PC-3 (cell line): ENCODE measurements around the gene RFTN1. TPM values are rescaled to one million over a fixed set of nuclear protein-coding genes. Genes with fewer than 3 reads are reported as not detected.

ENCODE experiments used
- ATAC-seq: fragments of 200-7000 bp; cut with Tn5 transposase; 2 replicates; pipeline ENCODE4 v1.9.1; 2020; ENCODE audit warnings: mild to moderate bottlenecking, moderate library complexity
- BruUV-seq: library from RNA; stranded (reverse); fragments of 400-500 nt; replicated peaks from 2 replicates; lab custom pipeline; 2021; lab: Mats Ljungman, UMichigan
- CTCF ChIA-PET: fragments of 300-600 bp; sonication (Branson Sonifier 250); formaldehyde crosslinking; loops from one replicate; lab custom pipeline; 2022; ENCODE audit warnings: antibody characterized with exemption; lab: Charles Lee
- POLR2A ChIA-PET: fragments of 300-600 bp; sonication (Branson Sonifier 250); formaldehyde crosslinking; loops from one replicate; lab custom pipeline; 2022; ENCODE audit warnings: antibody characterized with exemption; ENCODE audit not compliant: unreplicated experiment; lab: Charles Lee
- DNase-seq: peaks from one replicate; pipeline ENCODE4 v3.0.0-alpha.2; 2015
- H2AFZ ChIP-seq: fragments of 300-600 bp; sonication (generic); 2 replicates; pipeline ENCODE4 v1.6.0; 2016; ENCODE audit warnings: antibody characterized with exemption, low read length
- H3F3A ChIP-seq: fragments of 300-600 bp; sonication (generic); one replicate; pipeline ENCODE4 v1.6.0; 2017; ENCODE audit warnings: antibody characterized with exemption, low read length, control low read depth, mild to moderate bottlenecking; ENCODE audit not compliant: unreplicated experiment
- H3K27ac ChIP-seq: fragments of 300-600 bp; sonication (generic); 2 replicates; pipeline ENCODE4 v1.5.1; 2016; ENCODE audit warnings: mild to moderate bottlenecking, low read length
- H3K27me3 ChIP-seq: fragments of 300-600 bp; sonication (generic); 2 replicates; pipeline ENCODE4 v1.6.1; 2016; ENCODE audit warnings: low read length, mixed read lengths
- H3K36me3 ChIP-seq: fragments of 300-600 bp; sonication (generic); 2 replicates; pipeline ENCODE4 v1.6.1; 2016; ENCODE audit warnings: low read depth, mixed run types, low read length, mixed read lengths
- H3K4me1 ChIP-seq: fragments of 300-600 bp; sonication (generic); 2 replicates; pipeline ENCODE4 v1.5.1; 2016; ENCODE audit warnings: low read length; ENCODE audit not compliant: insufficient read depth
- H3K4me2 ChIP-seq: fragments of 300-600 bp; sonication (generic); 2 replicates; pipeline ENCODE4 v1.6.0; 2016; ENCODE audit warnings: low read length
- H3K4me3 ChIP-seq: fragments of 300-600 bp; sonication (generic); 2 replicates; pipeline ENCODE4 v1.5.1; 2016; ENCODE audit warnings: mild to moderate bottlenecking, low read length, mixed read lengths
- H3K79me2 ChIP-seq: fragments of 300-600 bp; sonication (generic); 2 replicates; pipeline ENCODE4 v1.6.1; 2017; ENCODE audit warnings: low read length, mixed read lengths
- H3K9ac ChIP-seq: fragments of 300-600 bp; sonication (generic); 2 replicates; pipeline ENCODE4 v1.6.0; 2016; ENCODE audit warnings: mild to moderate bottlenecking, low read length
- H3K9me2 ChIP-seq: fragments of 300-600 bp; sonication (generic); replicated peaks from 2 replicates; pipeline ENCODE4 v1.6.1; 2016; ENCODE audit warnings: mixed run types, low read length, mixed read lengths
- H3K9me3 ChIP-seq: fragments of 300-600 bp; sonication (generic); 2 replicates; pipeline ENCODE4 v1.6.1; 2016; ENCODE audit warnings: low read length, mixed read lengths
- H4K20me1 ChIP-seq: fragments of 300-600 bp; sonication (generic); 2 replicates; pipeline ENCODE4 v1.6.1; 2016; ENCODE audit warnings: low read length, mixed read lengths
- EZH2 ChIP-seq: fragments of 300-600 bp; sonication (generic); IDR thresholded peaks from one replicate; pipeline ENCODE4 v1.6.1; 2017; ENCODE audit warnings: antibody characterized with exemption, mild to moderate bottlenecking, low read length; ENCODE audit not compliant: unreplicated experiment
- EZH2phosphoT487 ChIP-seq: fragments of 300-600 bp; sonication (generic); IDR thresholded peaks from 2 replicates; pipeline ENCODE4 v1.6.1; 2018; ENCODE audit warnings: mild to moderate bottlenecking, antibody characterized with exemption, low read length, borderline replicate concordance
- intact Hi-C: fragments of 100-400 bp; cut with micrococcal nuclease; formaldehyde crosslinking; loops from 2 replicates; pipeline ENCODE4 v1.9.0; 2023
- total RNA-seq: library from RNA; depleted of rRNA; stranded (reverse); fragments of >200 nt; gene quantifications from 2 replicates; pipeline ENCODE4 v1.2.3, GENCODE V29; 2014
- TF ChIP-seq, protein P1 (sequence below): fragments of 300-600 bp; sonication (generic); conservative IDR thresholded peaks from 2 replicates; pipeline ENCODE4 v1.5.1; 2017; ENCODE audit warnings: antibody characterized with exemption, low read depth, mild to moderate bottlenecking, low read length

RFTN1 gene
- total RNA-seq, 1 experiment from 2014 or later = 9.7 TPM

DNA sequence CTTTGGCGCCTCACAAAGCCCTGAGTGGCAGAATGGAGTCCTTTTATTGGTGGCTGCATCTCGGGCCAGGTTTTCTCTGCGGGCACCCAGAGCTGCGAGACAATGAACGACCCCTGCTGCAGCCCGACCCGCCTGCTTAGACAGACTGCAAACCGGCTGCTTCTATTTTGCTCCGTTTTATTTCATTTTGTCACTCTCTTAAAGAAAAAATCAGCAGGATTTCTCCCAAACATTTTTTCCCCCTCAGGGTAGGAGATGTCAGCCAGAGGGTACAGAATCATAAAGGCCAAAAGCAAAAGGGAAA lies 183.7 kb downstream of the RFTN1 start:
- H3K9me2 ChIP-seq = no peaks in the 10 kb centered on the region
- no peak for DNase-seq
- H3K27me3 ChIP-seq = no peaks in the 10 kb centered on the region
- H3K36me3 ChIP-seq = peaks cover 22% of the 10 kb centered on the region
- no peaks in the 10 kb centered on the region for H3K4me1 ChIP-seq
- H3K9ac ChIP-seq = no peak overlapping the region
- H3K27ac ChIP-seq = no peak overlapping the region
- no peaks in the 10 kb centered on the region for H4K20me1 ChIP-seq
- POLR2A ChIA-PET = no interaction called here
- H3F3A ChIP-seq = no peaks in the 10 kb centered on the region
- H3K79me2 ChIP-seq = no peaks in the 10 kb centered on the region
- intact Hi-C loops = no loop called here
- no peak for TF ChIP-seq EZH2
- no peak for TF ChIP-seq EZH2phosphoT487
- TF ChIP-seq, protein P1, sequence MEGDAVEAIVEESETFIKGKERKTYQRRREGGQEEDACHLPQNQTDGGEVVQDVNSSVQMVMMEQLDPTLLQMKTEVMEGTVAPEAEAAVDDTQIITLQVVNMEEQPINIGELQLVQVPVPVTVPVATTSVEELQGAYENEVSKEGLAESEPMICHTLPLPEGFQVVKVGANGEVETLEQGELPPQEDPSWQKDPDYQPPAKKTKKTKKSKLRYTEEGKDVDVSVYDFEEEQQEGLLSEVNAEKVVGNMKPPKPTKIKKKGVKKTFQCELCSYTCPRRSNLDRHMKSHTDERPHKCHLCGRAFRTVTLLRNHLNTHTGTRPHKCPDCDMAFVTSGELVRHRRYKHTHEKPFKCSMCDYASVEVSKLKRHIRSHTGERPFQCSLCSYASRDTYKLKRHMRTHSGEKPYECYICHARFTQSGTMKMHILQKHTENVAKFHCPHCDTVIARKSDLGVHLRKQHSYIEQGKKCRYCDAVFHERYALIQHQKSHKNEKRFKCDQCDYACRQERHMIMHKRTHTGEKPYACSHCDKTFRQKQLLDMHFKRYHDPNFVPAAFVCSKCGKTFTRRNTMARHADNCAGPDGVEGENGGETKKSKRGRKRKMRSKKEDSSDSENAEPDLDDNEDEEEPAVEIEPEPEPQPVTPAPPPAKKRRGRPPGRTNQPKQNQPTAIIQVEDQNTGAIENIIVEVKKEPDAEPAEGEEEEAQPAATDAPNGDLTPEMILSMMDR = no peak
- CTCF ChIA-PET = no interaction called here
- H3K4me3 ChIP-seq = no peak overlapping the region
- ATAC-seq = no peak
- H3K4me2 ChIP-seq = no peak overlapping the region
- BruUV-seq = no TSS peak
- no peak overlapping the region for H2AFZ ChIP-seq
- no peaks in the 10 kb centered on the region for H3K9me3 ChIP-seq

- Histone ChIP-seq H3K4me2 (no peak overlapping the region), H3F3A (no peaks in the 10 kb centered on the region), H4K20me1 (no peaks in the 10 kb centered on the region), H3K27ac (no peak overlapping the region), H2AFZ (no peak overlapping the region), H3K79me2 (no peaks in the 10 kb centered on the region), H3K36me3 (peaks cover 19% of the 10 kb centered on the region), H3K4me1 (no peaks in the 10 kb centered on the region), H3K9me2 (no peaks in the 10 kb centered on the region), H3K9ac (no peak overlapping the region), H3K27me3 (no peaks in the 10 kb centered on the region), H3K9me3 (no peaks in the 10 kb centered on the region), H3K4me3 (no peak overlapping the region)
- TF ChIP-seq, protein P1 = no peak
- TF ChIP-seq EZH2 (no peak), EZH2phosphoT487 (no peak)
- intact Hi-C loops = no loop called here
- no peak for DNase-seq
- no peak for ATAC-seq
- POLR2A ChIA-PET = no interaction called here
- CTCF ChIA-PET = no interaction called here
- BruUV-seq = no TSS peak
Observed at GRCh38 chr3:16329036-16329825, 184.3 kb downstream of the RFTN1 start.

GRCh38 chr3:16328124-16328523 lies 185.4 kb downstream of the RFTN1 start:
- no peaks in the 10 kb centered on the region for H3K9me3 ChIP-seq
- DNase-seq = no peak
- TF ChIP-seq, protein P1 = no peak
- TF ChIP-seq EZH2 (no peak), EZH2phosphoT487 (no peak)
- no peaks in the 10 kb centered on the region for H3F3A ChIP-seq
- H3K4me3 ChIP-seq = no peak overlapping the region
- H3K36me3 ChIP-seq = peaks cover 19% of the 10 kb centered on the region
- H4K20me1 ChIP-seq = no peaks in the 10 kb centered on the region
- ATAC-seq = no peak
- H3K4me2 ChIP-seq = no peak overlapping the region
- no peak overlapping the region for H2AFZ ChIP-seq
- POLR2A ChIA-PET = no interaction called here
- no peak overlapping the region for H3K27ac ChIP-seq
- H3K4me1 ChIP-seq = no peaks in the 10 kb centered on the region
- CTCF ChIA-PET = no interaction called here
- H3K9me2 ChIP-seq = no peaks in the 10 kb centered on the region
- BruUV-seq = no TSS peak
- intact Hi-C loops = no loop called here
- no peak overlapping the region for H3K9ac ChIP-seq
- no peaks in the 10 kb centered on the region for H3K27me3 ChIP-seq
- no peaks in the 10 kb centered on the region for H3K79me2 ChIP-seq
